GM18511 (cell line): Measurements from ENCODE around the gene RASGRP4.

ENCODE experiments used
- ATAC-seq: cut with Tn5 transposase; IDR thresholded peaks from one replicate; pipeline ENCODE4 v1.9.1; 2021; ENCODE audit warnings: mild to moderate bottlenecking, moderate library complexity; ENCODE audit not compliant: unreplicated experiment

The RASGRP4 gene

DNA sequence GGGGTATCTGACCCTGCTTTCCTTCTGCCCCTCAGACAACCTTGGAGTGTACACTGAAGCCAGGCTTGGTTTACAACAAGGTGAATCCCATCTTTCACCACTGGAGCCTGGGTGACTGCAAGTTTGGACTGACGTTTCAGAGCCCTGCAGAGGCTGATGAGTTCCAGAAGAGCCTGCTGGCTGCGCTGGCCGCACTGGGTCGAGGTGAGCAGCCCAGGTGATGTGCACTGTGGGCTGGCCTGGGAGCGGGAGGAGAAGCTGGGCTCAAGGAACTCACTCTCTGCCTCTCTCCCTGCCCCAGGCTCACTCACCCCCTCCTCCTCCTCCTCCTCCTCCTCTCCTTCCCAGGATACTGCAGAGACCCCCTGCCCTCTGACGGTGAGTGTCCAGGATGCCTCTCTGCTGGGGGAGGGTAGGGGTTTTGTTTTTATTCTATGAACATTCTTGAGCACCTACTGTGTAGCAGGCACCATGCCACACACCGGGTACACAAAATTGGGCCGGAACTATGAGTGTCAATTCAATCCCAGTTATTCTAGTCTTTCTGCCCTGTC, 34.0 kb downstream of the RASGRP4 start:
- ATAC-seq: no peak

DNA sequence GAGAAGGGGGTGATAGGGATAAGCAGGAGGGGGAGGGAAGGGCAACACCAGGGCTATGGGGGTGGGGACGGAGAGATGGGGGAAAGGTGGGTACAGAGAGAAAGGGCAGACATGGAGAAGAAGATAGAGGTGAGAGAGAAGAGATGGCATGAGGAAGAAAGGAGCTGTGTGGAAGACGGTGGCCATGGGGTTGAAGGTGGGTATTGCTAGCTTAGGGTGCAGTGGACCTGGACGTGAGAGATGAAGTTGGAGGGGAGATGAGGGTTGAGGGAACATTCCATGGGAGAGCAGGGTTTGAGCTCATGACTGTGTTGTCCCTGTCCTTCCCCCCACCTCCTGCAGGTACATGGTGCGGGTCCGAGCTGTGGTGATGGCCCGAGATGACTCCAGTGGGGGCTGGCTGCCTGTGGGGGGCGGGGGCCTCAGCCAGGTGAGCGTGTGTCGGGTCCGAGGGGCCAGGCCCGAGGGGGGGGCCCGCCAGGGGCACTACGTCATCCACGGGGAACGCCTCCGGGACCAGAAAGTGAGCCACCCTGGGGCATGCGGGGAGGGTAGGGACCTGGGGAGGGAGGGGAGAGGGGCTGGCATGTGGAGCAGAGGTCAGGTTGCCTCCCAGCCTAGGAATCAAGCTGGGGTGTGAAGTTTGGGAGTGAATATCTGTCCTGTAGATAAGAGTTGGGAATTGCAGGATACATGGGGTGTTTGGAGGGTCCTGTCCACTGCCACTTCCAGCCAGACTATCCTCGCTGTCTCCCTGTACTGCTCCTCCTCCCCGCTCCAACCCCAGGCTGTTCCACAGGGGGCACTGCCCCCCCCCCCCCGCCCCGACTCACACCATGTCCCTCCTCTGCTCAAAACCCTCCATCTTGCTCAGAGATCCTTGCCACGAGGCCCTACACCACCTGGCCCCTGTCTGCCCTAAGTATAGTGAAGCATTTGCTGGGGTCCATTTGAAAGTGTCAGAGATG, 35.8 kb downstream of the RASGRP4 start:
- no peak for ATAC-seq

DNA sequence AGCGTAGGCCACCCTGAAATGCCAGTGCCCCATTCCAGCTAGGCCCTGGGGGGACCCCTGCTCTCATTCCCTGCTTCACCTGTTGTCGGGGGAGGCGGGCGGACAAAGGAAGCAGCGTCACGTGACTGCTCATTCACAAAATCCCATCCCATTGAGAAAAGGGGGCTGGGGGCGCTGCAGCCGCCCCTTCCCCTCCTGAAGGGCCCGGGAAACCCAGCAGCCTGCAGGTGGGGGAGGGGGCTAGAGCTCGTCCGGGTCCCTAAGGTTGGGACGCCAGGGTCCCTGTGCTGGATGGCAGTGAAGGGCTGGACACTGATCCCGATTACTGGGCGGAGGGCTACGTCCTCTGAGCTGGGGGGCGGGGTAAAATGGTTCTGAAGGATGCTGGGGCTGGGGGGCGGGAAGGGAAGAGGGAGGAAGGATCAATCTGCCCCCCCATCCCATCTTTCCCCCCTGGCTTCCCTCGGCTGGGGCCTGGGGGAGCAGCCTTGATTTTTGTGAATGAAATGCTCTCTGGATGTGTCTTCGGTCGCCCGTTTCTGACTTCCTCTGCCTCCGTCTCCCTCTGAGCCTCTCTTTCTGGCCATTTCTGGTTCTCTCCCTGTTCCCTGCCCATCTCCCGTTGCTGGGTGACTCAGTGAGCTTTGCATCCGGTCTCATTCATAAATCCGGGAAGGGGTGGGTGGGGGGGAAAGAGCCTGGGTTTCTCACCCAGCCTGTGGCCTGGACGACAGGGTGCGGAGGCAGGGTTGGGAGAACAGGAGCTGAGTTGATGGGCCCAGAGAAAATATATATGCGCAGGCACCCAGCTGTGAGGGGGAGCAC, 36.7 kb downstream of the RASGRP4 start:
- ATAC-seq: no peak

DNA sequence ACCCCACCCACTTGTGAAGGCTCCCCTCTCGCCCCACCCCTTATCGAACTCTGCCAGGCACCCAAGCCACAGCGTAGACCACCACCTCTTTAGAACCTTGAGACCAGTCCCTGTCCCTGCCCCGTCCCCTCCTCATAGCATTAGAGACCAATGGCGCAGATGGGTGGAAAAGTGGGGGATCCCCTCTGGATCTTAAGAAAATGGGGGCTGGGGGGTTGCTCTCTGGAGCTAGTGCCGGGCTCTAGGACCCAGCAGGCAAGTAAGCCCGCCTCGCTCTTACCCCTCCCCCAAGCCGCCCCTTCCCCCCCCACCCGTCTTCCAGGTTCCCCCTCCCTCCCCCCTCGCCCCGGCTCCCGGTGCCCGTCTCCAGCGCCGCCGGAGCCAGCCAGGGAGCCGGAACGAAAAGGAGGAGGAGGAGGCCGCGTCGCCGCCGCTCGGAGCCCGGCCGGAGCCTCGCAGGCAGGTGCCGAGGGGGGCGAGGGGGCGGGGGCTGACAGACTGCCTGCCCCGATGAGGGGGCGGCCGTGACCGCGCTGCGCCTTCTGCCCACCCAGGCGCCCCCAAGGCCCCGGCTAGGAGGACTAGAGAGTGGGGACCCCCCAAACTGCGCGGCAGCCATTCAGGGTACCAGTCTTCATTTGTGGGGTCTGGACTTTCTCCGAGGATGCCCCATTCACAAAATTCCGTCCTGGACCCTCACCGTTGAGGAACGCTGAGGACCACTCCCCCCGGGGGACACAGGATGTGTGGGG, 37.5 kb downstream of the RASGRP4 start, which contains the start of gene SPRED3:
SPRED3 (plus strand) TSS at position 349 of the 752 bp plus-strand sequence. CDS start 1,606 bp downstream, outside the sequence.
- ATAC-seq: no peak

DNA sequence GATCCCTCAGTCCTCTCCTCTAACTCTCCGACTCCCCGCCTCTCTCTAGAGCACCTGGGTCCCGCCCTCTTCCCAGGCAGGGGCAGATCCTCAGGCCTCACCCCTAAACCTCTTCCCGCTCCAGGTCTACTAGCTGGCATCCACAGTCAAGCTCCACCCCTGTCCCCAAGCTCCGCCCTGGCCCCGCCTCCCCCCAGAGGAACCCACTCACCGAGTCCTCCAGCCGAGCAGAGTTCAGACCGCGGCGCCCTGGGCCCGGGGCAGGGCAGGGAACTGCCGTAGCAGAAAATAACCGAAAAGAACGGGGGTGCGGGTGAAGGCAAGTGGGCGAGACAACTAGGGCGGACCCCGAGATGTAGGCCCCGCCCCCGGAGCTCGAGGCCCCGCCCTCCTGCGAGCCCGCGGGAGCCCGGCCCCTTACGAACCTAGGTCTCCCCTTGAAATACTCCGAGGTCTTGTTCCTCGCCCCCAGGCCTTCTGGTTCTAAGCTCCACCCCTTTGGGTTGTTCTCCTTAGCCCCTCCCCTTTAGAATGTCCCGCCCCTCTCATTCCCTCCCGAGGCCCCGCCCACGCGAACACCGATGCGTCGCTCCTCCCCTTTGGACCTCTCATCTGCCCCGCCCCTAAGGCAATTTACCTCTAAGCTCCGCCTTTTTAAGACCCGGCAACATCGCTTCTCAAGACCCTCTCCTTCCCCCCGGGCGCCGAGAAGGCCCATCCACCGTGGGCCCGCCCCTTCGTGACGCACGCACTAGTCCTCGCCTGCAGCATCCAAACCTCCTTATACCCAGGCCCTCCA, 38.3 kb downstream of the RASGRP4 start, which contains the start of gene GGN:
GGN (minus strand) TSS at position 485 of the 799 bp plus-strand sequence. CDS start 773 bp downstream, outside the sequence.
- ATAC-seq: peak; percentile 52

DNA sequence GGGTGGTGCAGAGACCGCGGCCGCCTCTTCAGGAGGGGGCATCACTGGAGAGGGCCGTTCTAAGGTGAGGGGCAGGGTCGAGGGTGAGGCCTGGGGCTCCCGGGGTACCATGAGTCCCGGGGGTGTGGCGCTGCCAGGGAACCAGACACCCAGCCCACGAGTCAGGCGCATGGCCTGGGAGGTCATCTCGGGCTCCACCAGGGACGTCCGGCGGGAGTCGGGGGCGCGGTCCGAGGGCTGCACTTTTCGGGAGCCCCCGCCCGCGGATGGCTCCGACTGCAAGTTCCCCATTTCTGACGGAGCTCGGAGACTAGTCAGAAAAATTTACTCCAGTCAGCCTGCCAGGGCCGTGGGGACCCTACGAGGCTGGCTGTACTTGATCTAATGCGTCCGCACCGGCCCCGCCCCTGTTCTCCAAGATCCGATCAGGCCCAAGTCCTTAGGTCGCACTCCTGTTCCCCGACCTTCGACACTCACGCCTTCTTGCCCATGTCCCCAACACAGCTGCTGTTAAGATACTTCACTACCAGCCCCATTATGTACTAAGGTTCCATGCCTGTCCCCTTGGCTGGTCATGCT, 39.0 kb downstream of the RASGRP4 start:
- peak; percentile 23 for ATAC-seq

DNA sequence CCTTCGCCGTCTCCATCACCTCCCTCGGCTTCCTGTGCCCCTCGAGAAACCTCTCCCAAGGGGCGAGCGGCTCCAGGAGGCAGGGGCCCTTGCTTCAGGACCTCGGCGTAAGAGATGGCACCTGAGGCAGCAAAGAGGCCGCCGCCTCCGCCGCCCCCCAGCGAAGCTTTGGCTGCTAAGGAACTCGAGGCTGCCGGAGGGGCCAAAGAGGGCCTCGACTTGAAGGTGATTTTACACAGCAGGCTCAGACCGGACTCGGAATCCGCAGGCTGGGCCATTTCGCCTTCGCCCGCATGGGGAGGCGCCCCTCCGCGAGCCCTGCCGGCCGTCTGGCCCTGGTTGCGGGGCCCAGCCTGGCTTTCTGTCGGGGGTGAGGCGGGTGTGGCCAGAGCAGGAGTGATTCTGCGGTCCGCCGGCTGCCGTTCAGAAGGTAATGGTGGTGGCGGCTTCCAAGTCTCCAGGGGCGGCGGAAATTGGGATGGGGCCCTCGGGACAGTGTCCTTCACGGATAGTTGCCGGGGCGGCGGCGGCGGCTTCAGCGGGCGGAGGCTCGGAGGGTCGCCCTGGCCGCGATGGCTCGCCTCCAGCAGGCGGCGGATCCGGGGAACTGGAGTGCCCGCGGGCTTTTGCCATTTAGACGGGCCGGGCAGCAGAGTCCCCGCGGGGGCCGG, 39.6 kb downstream of the RASGRP4 start:
- ATAC-seq: no peak

DNA sequence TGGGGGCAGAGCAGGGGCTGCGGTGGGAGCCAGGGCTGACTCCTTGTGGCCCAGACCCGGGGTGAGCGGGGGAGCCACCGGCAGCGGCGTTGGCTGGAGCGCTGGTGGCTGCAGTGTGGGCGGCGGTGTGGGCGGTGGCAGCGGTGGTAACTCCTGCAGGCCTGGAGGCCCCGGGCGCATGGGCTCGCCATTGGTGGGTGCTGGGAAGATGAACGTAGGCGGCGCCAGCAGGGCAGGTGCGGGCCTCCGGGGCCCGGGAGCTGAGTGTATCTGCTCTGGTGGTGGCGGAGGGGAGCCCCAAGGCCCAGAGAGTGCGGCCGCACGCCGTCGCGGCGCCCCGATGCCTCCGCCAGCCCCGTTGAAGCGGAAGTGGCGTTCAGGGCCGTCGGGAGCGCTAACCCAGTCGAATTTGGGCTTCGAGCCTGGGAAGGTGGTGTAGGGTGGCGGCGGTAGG, 40.2 kb downstream of the RASGRP4 start:
- ATAC-seq: no peak

DNA sequence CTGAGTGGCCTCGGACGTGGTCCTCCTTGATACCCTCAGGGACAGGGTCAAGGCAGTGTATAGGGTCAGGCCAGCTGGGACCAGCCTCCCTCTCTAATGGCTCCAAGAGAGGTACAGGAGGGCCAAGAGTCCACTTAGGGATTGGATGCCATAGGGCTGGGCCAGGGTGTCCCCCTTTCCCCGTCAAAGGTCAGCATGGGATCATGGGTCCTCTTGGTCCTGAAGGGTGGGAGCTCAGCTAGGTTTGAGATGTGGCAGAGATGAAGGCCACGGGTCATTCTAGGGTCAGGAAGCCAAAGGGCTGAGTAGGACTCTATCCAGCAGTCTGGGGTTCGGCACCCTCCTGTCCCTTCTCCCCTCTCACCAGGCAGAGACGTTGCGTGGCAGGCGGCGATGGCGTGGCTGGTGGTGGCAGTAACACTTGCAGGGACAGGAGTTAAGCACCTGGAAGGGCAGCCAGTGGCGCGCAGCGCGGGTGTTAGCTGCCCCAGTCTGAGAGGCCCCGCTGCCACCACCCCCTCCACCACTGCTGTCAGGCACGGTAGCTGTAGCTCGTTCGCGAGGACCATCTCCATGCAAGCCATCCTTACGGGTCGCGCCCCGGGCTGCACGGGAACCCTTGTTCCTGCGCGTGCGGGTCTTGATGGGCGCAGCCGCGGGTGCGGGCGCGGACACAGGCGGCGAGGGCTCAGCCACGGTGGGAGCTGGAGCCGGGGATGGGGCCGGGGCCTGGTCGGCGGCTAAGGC, 40.8 kb downstream of the RASGRP4 start:
- ATAC-seq: no peak

DNA sequence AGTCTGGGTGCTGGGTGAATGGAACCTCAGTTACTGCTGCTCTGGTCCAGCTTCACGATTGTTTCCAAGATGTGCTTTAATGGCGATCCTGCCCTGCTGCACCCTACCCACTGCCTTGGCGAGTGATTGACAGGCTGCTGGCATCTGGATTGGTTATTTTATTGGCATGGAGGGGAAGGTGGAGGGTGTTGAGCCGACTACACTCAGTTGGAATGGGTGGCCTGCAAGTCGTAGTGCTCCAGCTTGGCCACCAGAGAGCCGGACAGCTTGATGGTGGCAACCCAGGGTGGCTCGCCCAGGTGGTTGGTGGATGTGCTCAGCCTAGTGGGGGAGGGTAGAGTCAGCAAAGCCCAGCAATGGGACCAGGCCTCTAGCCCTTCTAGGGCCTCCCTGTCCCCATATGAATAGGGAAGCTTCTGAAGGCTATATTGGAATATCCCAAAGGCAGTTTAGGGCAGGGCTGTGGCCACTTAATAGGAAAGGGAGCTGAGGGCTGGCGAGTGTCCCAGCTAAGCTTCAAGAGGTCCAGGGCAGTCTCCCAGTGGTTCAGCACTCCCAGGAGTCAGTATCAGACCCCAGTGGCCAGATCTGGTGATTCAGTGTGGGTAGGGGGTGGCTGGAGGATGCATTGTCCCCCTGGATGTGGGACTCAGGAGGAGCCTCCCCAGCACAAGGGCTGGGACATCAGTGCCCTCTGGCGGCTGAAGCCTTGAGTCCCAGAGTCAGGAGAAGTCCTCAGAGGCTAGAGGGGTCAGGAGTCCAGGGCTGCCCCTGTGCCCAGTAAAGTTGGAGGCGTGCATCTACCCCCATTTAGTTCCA, 41.6 kb downstream of the RASGRP4 start:
- no peak for ATAC-seq

DNA sequence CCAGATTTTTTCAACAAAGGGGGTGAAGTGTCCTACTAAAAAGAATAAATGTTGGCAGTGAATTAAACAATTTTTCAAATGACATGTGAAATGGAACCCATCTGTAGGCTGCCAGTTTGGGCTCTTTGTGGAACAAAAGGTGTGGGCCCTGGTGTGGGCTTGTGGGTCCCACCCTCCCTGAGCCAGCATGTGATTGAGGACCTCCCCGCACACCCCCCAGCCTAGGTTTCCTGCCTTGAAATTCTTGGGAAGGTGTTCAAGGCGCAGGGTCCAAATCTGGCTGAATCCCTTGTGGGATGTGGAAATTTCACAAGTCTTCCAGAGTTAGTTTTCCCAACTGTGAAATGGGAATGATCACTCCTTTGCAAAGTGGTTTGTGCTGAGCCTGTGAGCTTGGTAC, 42.3 kb downstream of the RASGRP4 start:
- ATAC-seq: no peak

DNA sequence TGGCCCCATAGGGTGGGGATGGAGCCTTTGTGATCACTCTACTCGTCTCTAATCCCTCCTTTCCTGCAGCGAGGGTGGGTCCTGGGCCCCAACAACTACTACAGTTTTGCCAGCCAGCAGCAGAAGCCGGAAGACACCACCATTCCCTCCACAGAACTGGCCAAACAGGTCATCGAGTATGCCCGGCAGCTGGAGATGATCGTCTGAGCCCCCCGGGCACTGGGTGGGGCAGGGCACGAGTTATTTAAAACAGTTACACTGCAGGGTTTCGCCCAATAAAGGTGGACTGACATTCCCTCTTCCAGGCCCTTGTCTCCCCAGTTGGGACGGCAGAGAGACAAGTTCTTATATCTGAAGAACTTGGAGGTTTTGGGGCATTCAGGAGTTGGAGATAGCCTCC, 42.8 kb downstream of the RASGRP4 start:
- no peak for ATAC-seq

DNA sequence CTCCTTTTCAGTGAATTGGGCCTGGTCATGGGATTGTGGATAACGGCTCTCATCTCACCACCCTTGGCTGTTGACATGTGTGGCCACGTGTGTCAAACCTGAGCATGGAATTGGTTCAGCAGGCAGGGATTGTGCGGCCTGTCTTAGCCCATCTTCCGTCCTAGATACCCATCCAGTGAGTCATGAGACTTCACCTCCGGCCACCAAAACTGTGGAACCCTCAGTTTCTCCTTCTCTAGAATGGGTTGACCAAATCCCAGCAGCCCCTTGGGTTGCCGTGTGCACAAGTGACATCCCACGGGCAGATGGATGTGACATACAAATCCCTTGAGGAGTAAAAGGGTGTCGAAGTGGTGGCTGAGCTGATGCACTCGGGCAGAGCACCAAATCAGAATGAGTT, 44.9 kb downstream of the RASGRP4 start:
- ATAC-seq: no peak

DNA sequence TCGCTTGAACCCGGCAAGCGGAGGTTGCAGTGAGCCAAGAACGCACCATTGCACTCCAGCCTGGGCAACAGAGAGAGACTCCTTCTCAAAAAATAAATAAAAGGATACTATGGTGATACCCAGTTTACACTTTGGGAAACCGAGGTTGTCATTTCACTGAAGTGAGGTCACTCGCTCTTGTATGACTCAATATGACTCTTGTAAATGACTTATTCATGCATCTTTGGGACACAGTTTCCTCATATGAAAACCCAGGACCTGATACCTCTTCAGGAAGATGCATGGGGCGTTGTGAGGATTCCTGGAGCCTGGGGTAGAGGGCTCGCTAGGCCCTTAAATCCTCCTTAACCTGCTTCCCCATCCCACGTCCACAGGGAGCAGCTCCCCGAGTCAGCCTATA, 47.2 kb downstream of the RASGRP4 start:
- no peak for ATAC-seq

DNA sequence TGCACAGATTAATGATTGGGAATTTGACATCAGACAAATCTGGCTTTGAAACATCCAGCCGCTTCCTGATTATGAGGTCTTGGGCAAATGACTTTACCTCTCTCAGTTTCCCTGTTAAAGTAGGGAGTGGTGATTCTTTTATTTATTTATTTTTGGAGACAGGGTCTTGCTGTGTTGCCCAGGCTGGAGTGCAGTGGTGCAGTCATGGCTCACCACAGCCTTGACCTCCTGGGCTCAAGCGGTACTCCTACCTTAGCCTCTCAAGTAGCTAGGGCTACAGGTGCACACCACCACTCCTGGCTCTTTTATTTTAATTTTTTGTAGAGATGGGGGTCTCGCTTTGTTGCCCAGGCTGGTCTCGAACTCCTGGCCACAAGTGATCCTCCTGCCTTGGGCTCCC, 49.0 kb downstream of the RASGRP4 start:
- ATAC-seq: no peak

DNA sequence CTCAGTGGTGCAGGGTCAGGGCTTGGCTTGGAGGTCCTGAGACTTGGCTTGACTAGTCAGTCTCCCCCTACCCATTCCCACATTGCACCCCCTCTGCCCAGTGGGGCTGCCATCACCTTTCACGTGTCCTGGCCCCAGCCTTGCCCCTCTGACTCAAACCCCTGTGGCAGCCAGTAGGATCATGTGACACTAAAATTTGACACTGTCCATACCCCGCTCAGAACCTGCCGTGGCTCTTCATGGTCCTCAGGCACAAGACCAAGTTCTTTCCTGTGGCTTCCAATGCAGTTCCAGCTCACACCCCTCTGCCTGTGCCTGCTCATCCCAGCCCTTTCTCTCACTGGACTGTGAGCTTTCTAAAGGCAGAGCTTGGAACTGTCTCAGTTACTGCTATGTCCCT, 49.4 kb downstream of the RASGRP4 start:
- ATAC-seq: no peak

DNA sequence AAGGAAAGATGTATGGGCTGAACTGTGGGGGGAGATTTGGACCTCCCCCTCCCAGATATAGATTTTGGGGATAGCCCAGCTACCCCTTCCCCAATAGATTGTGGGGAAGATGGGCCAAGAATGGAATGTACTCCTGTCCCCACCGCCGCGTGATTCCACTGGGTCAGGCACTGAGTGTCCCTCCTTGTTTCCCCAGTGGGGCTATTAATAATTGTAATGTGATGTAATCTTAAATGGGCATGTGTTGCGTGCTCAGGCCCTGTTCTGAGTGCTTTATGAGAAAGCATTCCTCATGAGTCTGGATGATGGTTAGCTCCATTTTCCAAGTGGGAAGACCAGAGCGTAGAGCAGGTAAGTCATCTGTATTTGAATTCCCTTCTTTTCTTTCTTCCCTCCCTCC, 50.3 kb downstream of the RASGRP4 start:
- no peak for ATAC-seq
